Left renal cortex interstitium (tissue), 4 donors: Measurements from ENCODE around the gene ZFAND2B. TPM values are rescaled to one million over a fixed set of nuclear protein-coding genes. Genes with fewer than 3 reads are reported as not detected.
"Not testable (repeated sequence)": the region's sequence is repeated elsewhere in the genome, so short reads cannot be mapped to it uniquely, and the experiment has no call there.

Experiments
- DNase-seq, 4 donors: peaks; one replicate each; pipeline ENCODE4 v3.0.0-alpha.2; 2013; ENCODE audit warnings: low read depth in 4 of 4, low spot score in 2 of 4, missing footprints in 1 of 4
- polyA plus RNA-seq, 4 donors: library from polyadenylated mRNA; unstranded; fragments of 120-200 nt; gene quantifications; one replicate each; pipeline ENCODE4 v1.2.1, GENCODE V29; 2013; ENCODE audit not compliant: insufficient read length in 4 of 4

The ZFAND2B gene
- polyA plus RNA-seq, 4 donors: 34.0 to 51.5 (median 43.8) TPM

DNA sequence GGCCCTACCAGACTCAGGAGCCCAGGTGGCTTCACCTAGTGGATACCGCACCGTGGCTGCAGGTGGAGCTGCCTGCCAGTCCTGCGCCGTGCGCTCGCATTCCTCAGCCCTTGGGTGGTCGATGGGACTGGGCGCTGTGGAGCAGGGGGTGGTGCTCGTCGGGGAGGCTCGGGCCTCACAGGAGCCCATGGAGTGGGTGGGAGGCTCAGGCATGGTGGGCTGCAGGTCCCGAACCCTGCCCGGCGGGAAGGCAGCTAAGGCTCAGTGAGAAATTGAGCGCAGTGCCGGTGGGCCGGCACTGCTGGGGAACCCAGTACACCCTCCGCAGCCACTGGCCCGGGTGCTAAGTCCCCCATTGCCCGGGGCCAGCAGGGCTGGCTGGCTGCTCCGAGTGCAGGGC, 5.3 kb upstream of the ZFAND2B start:
- DNase-seq: not testable (repeated sequence)

DNA sequence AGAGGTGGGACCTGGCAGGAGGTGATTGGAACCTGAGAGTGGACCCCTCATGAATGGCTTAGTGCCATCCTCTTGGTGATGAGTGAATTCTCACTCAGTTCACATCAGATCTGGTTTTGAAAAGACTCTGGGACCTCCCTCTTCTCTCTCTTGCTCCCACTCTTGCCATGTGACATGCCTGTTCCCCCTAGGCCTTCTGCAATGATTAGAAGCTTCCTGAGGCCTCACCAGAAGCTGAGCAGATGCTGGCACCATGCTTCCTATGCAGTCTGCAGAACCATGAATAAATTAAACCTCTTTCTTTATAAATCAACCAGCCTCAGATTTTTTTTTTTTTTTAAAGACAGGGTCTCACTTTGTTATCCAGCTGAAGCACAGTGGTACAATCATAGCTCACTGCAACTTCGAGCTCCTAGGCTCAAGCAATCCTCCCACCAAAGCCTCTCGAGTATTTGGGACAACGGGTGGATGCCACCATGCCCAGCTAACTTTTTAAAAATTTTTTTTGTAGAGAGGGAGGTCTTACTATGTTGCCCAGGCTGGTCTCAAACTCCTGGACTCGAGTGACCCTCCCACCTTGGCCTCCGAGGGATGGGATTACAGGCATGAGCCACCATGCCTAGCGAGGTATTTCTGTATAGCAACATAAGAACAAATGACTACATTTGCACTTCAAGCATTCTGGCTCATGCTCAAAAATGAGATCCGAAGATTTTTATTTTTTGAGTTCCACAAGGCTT, 2.0 kb upstream of the ZFAND2B start:
- no peak for DNase-seq

DNA sequence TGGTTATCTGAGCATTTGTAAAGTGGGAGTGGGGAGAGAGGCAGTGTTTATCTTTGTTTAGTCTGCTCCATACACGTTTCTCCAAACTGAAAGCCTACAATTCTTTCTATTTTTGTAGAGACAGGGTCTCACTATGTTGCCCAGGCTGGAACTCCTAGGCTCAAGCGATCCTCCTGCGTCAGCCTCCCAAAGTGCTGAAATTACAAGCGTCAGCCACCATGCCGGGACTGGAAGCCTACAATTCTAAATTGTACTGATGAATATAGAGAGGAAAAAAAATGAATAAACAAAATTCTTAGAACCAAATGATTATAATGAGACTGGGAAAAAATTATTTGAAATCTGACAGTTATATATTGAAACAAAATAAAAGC, 1.4 kb upstream of the ZFAND2B start:
- DNase-seq: no peak

DNA sequence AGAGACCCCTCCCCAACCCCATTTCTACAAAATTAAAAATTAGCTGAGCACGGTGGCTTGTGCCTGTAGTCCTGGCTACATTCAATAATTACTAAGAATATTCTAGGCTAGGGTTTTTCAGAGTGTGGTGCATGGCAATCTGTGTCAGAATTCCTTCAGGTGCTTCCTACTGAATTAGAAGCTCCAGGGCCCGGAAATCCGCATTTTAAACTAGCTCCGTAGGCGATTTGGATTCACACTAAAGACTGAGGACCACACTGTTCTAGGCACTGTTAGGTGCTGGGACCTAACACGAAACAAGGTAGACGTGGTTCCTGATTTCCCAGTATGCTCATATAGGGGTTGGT, 628 bp upstream of the ZFAND2B start:
- no peak for DNase-seq

DNA sequence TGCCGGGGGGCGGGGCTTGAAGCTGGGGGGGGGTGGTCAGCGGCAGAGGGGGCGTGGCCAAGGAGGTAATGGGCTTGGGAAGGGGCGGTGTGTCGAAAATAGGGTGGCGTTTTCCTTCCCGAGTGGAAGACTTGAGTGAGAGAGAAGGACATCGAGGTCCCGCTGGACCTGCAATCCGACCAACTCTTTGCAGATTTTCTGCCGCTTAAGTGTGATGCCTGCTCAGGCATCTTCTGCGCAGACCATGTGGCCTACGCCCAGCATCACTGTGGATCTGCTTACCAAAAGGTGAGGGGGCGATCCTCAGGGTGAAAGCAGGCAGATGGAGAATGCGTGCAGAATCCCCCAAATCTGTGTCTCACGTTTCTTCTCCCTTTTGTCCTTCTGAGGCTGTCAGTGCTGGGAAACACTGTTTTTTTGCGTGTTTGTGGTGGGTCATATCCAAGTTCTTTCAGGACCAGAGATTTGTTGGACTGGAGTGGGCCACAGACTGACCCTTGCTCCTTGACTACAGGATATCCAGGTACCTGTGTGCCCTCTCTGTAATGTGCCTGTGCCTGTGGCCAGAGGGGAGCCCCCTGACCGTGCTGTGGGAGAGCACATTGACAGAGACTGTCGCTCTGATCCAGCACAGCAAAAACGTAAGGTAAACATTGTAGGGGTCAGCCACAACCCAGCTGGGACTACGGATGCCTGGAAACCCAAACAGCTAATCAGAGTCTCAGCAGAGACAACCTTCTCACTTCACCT, 727 bp downstream of the ZFAND2B start:
- DNase-seq: peak in 1 of 4 donors; percentile 50

DNA sequence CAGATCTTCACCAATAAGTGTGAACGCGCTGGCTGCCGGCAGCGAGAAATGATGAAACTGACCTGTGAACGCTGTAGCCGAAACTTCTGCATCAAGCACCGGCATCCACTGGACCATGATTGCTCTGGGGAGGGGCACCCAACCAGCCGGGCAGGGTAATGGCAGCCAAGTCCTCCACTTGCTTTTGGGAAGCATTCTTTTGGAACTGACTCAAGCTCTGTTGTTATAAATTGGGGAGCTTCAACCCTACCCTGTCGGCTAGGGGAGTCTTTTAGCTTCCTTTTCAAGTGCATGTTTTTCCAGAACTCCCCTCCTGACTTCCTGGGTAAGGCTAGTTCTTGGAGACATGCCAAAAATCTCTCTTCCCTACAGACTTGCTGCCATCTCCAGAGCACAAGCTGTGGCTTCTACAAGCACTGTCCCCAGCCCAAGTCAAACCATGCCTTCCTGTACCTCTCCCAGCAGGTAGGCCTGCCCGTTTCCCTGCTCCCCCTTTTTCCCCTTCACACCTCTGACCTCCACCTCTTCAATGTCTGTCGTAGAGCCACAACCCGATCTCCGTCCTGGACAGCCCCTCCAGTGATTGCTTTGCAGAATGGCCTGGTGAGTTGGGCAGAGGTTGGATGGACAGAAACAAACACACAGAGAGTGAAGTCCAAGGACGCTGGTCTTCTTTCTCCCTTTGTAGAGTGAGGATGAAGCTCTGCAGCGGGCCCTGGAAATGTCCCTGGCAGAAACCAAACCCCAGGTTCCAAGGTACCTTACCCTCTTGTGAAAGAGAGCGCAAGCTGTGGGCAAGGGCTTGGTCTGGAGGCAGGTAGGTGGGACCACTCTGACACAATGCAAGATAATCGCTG, 1.5 kb downstream of the ZFAND2B start:
- DNase-seq: no peak

DNA sequence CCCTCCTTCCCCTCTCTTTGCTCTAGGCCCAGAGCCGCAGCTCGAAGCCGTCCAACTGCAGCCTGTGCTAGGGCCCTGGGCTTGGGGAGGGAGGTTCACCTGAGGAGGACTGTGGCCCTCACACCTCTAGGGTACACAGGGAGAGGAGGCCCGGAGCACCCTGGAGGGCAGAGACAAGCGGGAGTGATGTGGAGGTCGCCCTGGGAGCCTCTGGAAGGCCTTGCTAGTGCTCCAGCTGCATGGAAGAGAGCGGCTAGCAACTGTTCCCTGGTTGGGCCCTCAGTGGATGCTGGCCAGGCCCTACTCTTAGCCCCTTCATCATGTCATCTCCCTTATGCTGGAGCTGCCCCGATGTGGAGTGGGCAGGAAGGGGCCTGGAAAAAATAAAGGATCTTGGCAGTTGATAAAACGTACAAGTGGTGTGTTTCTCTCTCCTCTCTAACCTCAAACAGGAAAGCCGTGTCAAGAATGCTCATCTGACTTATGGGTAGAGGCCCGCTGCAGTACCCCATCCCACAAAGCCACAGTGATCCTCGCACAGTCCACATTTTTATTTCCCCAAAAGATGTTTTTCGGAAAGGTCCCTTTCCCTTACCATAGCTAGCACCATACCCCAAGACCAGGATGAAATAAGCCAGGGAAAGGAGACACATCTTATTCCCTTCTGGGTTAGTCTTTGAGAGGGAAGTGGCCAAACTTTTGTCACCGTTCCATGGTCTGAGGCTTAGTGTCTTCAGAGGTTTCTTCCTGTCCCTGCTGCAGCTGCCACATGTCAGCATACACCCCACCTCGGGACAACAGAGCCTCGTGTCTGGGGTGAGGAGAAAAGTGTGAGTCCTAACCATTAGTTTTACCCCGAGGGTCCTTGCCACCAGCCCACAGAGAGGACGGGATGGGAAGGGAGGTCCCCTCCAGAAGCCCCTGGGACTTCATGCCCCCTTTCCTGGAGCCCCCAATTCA, 2.9 kb downstream of the ZFAND2B start:
- no peak for DNase-seq

DNA sequence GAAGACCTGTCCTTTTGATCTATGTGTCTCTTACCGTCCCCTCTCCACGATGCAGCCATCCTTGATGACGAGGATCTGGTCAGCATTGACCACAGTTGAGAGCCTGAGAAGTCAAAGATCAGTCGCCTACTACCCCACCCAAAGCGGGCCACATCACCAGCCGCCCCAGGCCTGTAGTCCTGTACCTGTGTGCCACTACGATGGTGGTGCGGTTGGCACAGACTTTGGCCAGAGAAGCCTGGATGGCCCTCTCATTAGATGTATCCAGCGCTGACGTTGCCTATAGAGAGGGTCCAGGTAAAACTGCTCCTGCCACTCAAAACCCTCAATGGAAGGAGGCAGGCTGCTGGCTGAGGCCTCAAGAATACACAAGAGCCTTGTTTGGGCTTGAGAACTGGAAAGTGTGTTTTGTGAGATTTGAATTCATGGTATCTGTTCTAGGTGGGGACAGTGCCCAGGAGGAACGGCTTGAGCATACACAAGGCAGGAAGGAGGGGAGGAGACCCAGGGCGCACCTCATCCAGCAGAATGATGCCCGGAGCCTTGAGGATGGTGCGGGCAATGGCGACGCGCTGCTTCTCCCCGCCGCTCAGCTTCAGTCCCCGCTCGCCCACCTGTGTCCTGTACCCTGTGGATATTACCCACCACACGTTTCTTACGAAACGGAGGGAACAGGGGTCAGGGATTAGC, 3.8 kb downstream of the ZFAND2B start:
- no peak for DNase-seq

DNA sequence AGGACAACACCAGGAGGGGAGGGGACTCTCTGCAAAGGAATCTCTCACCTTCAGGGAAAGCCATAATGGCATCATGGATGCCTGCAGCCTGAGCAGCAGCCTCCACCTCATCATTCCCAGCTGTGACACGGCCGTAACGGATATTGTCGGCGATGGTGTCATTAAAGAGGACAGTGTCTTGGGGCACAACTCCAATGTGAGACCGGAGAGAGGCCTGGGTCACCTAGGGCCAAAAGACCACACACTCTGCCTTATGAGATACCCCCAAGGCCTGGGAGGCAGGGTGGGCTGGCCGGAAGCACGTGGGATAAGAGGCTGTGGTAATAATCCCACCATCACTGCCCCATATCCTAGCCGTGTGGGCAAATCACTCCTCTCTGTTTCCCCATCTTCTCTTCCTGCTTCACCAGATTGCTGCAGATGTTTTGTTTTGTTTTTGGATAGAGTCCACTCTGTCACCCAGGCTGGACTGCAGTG, 4.3 kb downstream of the ZFAND2B start:
- no peak for DNase-seq

DNA sequence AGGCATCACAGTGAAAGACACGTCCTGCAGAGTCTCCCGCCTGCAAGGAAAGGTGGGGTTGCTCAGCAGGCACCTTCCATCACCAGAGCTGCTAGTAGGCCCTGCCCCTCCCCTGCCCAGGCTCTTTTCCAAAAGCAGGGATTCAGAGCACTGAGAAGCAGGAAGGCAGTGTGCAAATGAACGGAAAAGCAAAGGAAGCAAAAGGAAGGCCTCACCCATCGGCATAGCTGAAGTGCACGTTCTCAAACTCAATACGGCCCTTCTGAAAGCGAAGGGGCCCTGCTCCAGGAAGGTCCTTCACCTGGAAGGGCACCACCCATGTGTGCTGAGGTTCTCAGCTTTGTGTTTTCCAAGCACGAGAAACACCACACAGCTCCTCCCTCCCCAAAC, 6.4 kb downstream of the ZFAND2B start:
- no peak for DNase-seq

DNA sequence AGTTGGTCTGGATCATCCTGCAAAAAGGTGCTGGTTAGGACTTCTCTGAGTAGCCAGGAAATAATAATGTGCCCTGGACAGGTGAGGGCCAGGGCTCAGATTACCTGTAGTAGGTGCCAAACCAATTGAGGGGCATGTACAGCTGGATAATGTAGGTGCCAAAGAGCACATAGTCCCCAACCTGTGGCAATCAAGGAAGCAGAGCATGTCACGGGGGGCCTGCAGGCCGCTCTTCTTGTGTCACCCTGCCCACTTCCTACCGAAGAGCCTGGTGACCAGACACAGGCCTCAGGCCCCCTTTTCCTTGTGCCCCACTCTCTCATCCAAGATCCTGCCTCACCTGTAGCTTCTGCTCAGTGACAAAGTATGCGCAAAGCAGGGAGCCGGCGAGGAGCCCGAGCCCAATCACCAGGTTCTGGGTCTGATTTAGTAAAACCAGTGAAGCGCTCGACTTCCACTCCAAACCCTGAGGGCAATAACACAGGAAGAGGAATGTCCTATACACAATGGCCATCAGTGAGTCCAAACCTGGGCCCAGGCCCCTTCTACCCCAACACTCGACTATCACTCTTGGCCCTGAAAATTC, 7.0 kb downstream of the ZFAND2B start:
- no peak for DNase-seq

DNA sequence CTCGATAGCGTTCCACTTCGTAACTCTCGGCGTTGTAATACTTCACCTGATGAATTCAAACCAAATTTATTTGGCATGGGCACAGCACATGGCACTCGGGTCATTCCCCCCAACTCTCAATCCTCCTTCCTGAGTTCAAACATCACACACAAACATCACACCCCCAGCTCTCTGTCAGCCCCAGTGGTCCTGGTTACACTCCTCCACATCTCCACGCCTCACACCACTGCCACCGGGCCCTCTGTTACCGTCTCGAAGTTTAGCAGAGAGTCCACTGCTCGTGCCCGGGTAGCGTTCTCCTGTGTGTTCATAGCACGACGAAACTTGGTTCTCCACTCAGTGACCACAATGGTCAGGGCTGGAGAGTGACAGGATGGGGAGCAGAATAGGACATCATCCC, 7.6 kb downstream of the ZFAND2B start:
- no peak for DNase-seq

DNA sequence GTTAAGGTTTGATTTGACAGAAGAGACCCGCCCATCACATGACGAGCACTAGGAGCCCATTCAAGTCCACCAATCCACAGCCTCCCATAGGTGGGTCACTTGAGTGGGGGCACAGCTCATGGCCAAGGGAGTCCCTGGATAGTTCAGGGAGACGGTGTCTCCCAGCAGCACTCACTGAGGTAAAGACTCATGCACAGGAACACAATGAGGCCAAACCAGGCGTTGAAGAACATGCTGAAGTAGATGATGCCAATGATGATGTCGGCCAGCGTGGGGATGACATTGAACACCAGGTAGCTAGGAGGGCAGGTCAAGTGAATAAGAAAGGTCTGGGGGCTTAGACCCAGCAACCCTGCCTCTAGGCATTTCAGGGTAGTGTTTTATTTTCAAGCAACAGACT, 8.2 kb downstream of the ZFAND2B start:
- DNase-seq: no peak

DNA sequence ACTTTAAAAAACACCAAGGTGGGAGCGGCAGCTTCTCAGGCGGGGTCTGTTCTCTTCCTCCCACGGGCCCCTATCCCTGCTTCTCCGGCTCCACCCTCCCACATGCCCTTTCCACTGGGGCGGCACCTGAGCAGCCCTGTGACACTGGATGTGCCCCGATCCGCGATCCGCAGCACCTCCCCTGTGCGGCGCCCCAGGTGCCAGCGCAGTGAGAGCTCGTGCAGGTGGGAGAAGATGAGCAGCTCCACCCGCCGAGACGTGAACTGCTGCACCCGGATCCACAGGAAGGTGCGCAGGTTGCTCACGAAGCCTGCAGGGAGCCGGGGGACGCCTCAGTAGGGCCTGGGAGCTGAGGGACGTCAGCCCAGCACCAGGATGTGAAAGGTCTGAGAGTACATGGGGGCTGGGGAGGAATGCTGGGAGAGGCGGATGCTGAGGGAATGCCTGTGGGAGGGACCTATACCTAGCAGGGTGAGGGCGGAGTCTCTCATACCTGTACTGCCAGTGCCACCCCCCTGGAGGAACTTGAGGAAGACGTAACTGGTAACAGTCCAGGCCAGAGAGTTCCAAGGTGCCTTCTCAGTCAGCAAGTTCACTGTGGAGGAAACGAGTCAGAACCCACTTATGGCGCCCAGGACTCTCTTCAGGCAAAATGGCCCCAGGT, 9.4 kb downstream of the ZFAND2B start:
- DNase-seq: no peak

DNA sequence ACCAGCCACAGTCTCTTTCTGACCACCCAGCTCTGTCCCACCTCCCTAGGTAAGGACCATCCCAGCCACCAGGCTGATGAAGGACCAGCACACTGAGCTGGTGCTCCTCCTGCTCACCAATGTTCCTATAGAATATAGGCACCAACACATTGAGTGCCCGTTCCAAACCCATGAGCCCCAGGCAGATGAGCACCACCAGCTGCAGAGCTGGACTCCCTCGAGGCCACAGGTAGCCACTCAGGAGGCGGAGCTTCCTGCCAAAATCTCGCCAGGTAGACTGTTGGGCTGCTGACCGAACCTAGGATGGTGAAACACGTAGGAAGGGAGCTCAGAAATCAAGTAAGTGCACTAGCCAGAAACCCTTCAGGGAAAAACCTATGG, 9.9 kb downstream of the ZFAND2B start:
- no peak for DNase-seq

DNA sequence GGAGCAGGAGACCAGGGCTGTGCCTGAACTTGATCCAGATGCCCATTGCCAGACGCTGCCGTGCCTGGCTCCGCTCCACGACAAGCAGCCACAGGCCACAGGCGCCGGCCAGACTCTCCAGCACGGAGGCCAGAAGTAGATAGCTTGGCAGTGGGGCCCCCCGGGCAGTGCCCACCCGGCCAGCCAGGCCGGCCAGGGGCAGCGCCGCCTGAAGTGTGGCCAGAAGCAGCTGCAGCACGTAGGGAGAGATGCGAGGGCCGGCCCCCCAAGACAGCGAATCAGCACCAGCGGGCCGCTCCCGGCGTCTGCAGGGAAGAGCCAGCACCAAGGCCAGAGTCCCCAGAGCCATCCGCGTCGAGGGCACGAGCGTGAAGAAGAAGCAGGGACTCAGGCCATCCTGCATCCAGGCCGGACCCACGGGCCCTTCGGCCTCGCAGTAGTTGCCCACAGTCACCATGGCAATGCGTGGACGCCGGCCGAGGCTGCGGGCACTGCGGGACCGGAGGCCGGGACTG, 11.7 kb downstream of the ZFAND2B start:
- DNase-seq: peak in 1 of 4 donors; percentile 59

DNA sequence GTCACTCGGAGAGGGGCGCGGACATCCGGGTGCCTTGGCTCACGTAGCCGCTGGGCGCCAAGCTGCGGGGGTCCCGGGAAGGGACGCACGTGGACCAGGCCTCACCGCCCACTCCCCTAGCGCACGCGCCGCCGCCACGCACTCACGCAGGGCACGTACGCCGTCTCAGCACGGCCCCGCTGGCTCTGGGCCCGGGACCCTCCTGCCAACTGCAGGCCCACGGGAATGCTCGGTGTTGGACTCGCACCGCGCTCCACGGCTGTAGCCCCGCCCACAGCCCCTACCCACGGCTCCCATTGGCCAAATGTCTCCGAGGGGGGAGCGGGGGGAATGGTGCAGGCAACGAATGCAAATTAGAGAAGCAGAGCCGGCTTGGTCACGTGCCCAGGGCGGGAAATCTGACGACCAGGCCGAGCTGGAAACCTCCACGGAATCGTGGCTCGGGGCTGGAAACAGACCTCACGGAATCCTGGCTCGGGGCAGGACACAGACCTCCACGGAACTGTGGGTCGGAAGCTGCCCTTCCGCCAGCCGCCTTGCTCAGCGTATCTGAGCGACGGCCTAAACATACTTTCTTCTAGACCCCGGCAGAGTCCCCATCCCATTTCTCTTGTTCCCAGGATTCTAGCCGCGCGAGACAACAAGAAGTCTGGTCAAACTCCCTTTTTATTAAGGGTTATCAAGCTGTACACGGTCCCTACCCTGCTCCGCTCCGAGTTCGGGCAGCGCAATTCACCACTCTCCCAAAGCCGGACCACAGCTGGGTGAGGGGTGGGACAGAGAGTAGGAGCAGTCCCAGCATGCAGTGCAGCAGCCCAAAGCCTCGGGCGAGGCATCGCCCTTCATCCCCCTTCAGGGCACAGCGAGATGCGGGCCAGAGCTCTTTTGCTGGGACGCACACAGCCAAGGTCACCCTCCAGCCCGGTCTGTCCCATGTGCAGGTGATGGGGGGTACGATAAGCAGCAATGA, 12.4 kb downstream of the ZFAND2B start, which contains the start of gene ABCB6:
ABCB6 (minus strand) TSS at position 227 of the 970 bp plus-strand sequence. CDS start 285 bp downstream, outside the sequence.
- peak in 3 of 4 donors; percentile 75 to 93 (median 85) for DNase-seq
